B cell (primary cell): ENCODE data around the gene PARD6G.

Experiments
- EZH2 ChIP-seq: IDR thresholded peaks from 2 replicates; pipeline ENCODE4 v1.6.1; 2012; ENCODE audit warnings: borderline replicate concordance, low read depth, mild to moderate bottlenecking, moderate library complexity, low read length; ENCODE audit not compliant: insufficient read depth, poor library complexity, severe bottlenecking
- TF ChIP-seq, protein P1 (sequence below): fragments of 200-600 bp; IDR thresholded peaks from one replicate; pipeline ENCODE4 v1.8.0; 2022; ENCODE audit warnings: antibody characterized with exemption, mild to moderate bottlenecking

DNA sequence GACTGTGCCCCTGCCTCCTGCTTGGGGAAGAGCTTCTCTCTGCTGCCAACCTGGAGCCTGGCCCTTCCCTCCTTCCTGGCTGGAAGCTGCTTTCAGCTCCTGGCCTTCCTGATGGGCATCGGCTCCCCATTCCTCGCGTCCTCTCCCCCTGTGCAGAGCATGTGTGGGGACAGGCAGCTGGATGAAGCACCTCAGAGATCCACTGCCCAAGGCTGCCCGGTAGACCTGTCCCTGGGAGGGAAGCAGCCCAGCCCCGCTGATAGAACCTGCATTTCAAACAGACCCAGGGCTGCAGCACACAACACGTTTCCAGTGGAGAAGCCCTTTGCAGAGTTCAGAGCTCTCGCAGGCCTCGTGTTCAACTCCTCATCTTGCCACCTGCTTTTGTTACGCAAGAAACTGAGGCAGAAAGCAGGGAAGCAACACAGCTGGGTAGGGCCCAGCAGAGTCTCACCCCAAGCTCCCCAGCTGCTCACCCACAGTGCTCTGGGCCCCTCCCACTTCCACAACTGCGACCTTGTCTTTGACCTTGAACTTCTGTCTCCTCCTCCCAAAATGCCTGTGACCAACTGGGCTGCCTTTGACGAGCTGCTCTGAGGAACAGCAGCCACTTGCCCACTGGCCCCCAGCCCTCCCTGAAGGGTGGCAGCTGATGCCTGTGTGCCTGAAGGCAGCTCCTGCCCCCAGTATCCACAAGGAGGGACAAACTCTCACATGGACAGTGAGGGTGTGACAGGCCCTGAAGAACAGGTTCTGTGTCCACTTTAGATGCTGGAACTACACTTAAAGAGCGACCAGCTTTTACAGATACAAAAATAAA, 65.5 kb downstream of the PARD6G start:
- TF ChIP-seq, protein P1, sequence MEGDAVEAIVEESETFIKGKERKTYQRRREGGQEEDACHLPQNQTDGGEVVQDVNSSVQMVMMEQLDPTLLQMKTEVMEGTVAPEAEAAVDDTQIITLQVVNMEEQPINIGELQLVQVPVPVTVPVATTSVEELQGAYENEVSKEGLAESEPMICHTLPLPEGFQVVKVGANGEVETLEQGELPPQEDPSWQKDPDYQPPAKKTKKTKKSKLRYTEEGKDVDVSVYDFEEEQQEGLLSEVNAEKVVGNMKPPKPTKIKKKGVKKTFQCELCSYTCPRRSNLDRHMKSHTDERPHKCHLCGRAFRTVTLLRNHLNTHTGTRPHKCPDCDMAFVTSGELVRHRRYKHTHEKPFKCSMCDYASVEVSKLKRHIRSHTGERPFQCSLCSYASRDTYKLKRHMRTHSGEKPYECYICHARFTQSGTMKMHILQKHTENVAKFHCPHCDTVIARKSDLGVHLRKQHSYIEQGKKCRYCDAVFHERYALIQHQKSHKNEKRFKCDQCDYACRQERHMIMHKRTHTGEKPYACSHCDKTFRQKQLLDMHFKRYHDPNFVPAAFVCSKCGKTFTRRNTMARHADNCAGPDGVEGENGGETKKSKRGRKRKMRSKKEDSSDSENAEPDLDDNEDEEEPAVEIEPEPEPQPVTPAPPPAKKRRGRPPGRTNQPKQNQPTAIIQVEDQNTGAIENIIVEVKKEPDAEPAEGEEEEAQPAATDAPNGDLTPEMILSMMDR, result no peak
- TF ChIP-seq EZH2, result no peak
